GM12872 (cell line): ENCODE data around the gene TYW5.

Experiments used
- CTCF ChIP-seq: IDR thresholded peaks from 3 replicates; pipeline ENCODE4 v1.5.1; 2011; ENCODE audit warnings: low read depth, mild to moderate bottlenecking, low read length, moderate library complexity; ENCODE audit not compliant: insufficient read depth

TYW5 gene

GRCh38 chr2:199972088-199972626, 16.9 kb upstream of the TYW5 start:
- no peak for TF ChIP-seq CTCF

- TF ChIP-seq CTCF: no peak
Observed at GRCh38 chr2:199968126-199968525, 12.8 kb upstream of the TYW5 start.

- no peak for TF ChIP-seq CTCF
Observed at GRCh38 chr2:199966976-199967375, 11.7 kb upstream of the TYW5 start.

- TF ChIP-seq CTCF: no peak
Observed at GRCh38 chr2:199966405-199966804, 11.1 kb upstream of the TYW5 start.

- no peak for TF ChIP-seq CTCF
Observed at GRCh38 chr2:199962203-199962602, 6.9 kb upstream of the TYW5 start.

GRCh38 chr2:199958014-199958413, 2.7 kb upstream of the TYW5 start:
- TF ChIP-seq CTCF: no peak

- no peak for TF ChIP-seq CTCF
Observed at GRCh38 chr2:199956062-199956380, 730 bp upstream of the TYW5 start.

GRCh38 chr2:199955007-199955338, 318 bp downstream of the TYW5 start:
- TF ChIP-seq CTCF: no peak
